Smooth muscle cell (in vitro differentiated cells): ENCODE results near the gene PITPNC1. TPM values are rescaled to one million over a fixed set of nuclear protein-coding genes. Genes with fewer than 3 reads are reported as not detected.
"Not testable (repeated sequence)": the region's sequence is repeated elsewhere in the genome, so short reads cannot be mapped to it uniquely, and the experiment has no call there.

Source experiments
- DNase-seq: peaks from one replicate; lab custom pipeline; 2025; ENCODE audit not compliant: unreplicated experiment; lab: John Stamatoyannopoulos, UW
- H2AFZ ChIP-seq: fragments of 200-600 bp; sonication (generic); 2 replicates; pipeline ENCODE4 v1.6.0; 2016; ENCODE audit warnings: antibody characterized with exemption, low read depth, mild to moderate bottlenecking
- H3F3A ChIP-seq: fragments of 200-600 bp; sonication (generic); 2 replicates; pipeline ENCODE4 v1.6.0; 2017; ENCODE audit warnings: antibody characterized with exemption, low read depth
- H3K27ac ChIP-seq: fragments of 200-600 bp; sonication (generic); 2 replicates; pipeline ENCODE4 v1.5.1; 2016; ENCODE audit warnings: low read depth, mild to moderate bottlenecking
- H3K27me3 ChIP-seq: fragments of 200-600 bp; sonication (generic); 2 replicates; pipeline ENCODE4 v1.6.1; 2016; ENCODE audit warnings: low read depth, mild to moderate bottlenecking
- H3K36me3 ChIP-seq: fragments of 200-600 bp; sonication (generic); 2 replicates; pipeline ENCODE4 v1.5.1; 2016; ENCODE audit warnings: low read depth
- H3K4me1 ChIP-seq: fragments of 200-600 bp; sonication (generic); 2 replicates; pipeline ENCODE4 v1.5.1; 2016; ENCODE audit warnings: low read depth
- H3K4me2 ChIP-seq: fragments of 200-600 bp; sonication (generic); 2 replicates; pipeline ENCODE4 v1.6.0; 2016; ENCODE audit warnings: mild to moderate bottlenecking
- H3K4me3 ChIP-seq: fragments of 200-600 bp; sonication (generic); 2 replicates; pipeline ENCODE4 v1.5.1; 2016; ENCODE audit warnings: mild to moderate bottlenecking
- H3K79me2 ChIP-seq: fragments of 200-600 bp; sonication (generic); 2 replicates; pipeline ENCODE4 v1.6.0; 2016; ENCODE audit warnings: low read depth, mild to moderate bottlenecking
- H3K9ac ChIP-seq: fragments of 200-600 bp; sonication (generic); 2 replicates; pipeline ENCODE4 v1.6.0; 2016; ENCODE audit warnings: low read depth
- H3K9me3 ChIP-seq: fragments of 200-600 bp; sonication (generic); replicated peaks from 2 replicates; pipeline ENCODE4 v1.5.1; 2016; ENCODE audit warnings: low read depth
- H4K20me1 ChIP-seq: fragments of 200-600 bp; sonication (generic); 2 replicates; pipeline ENCODE4 v1.6.0; 2016; ENCODE audit warnings: low read depth
- CTCF ChIP-seq: fragments of 200-600 bp; sonication (generic); IDR thresholded peaks from 2 replicates; pipeline ENCODE4 v1.5.1; 2017; ENCODE audit warnings: borderline replicate concordance, mild to moderate bottlenecking, antibody characterized with exemption; ENCODE audit not compliant: insufficient read depth, poor library complexity, severe bottlenecking
- WGBS: methylation state at CpG from one replicate; pipeline ENCODE4 v1.1.7; 2016; ENCODE audit warnings: low lambda C conversion rate; 5-methylcytosine and 5-hydroxymethylcytosine counted together
- polyA plus RNA-seq: library from polyadenylated mRNA; unstranded; fragments of >200 nt; fragmentation: Nextera tagmentation; extraction: Ambion mirVana; gene quantifications from 2 replicates; pipeline ENCODE4 v1.2.1, GENCODE V29; 2016
- total RNA-seq: library from RNA; depleted of rRNA; stranded (reverse); fragments of >200 nt; gene quantifications from 2 replicates; pipeline ENCODE4 v1.2.3, GENCODE V29; 2014

Gene PITPNC1
- total and polyA plus RNA-seq, 2 experiments from 2014 or later, result 9.6 to 12.5 TPM

- Histone ChIP-seq H3F3A (peaks cover 4% of the 10 kb centered on the region), H3K27me3 (no peaks in the 10 kb centered on the region), H3K4me2 (peak overlapping the region; percentile 44), H3K79me2 (peaks cover 7% of the 10 kb centered on the region), H4K20me1 (no peaks in the 10 kb centered on the region), H3K4me3 (no peak overlapping the region), H2AFZ (peak overlapping the region; percentile 32), H3K9ac (peak overlapping the region; percentile 41), H3K9me3 (no peaks in the 10 kb centered on the region), H3K27ac (peak overlapping the region; percentile 79), H3K4me1 (no peaks in the 10 kb centered on the region), H3K36me3 (no peaks in the 10 kb centered on the region)
- WGBS, result 11% methylated on average over 13 of the region's 13 CpGs
- peak; percentile 15 for DNase-seq
- TF ChIP-seq CTCF, result no peak
These were observed 92.3 kb downstream of the PITPNC1 start for GRCh38 chr17:67469208-67469980.

- H3K4me1 ChIP-seq, result no peaks in the 10 kb centered on the region
- peaks cover 4% of the 10 kb centered on the region for H3F3A ChIP-seq
- no peak overlapping the region for H2AFZ ChIP-seq
- no peaks in the 10 kb centered on the region for H4K20me1 ChIP-seq
- 92% methylated on average over 1 of the region's 1 CpG for WGBS
- no peak overlapping the region for H3K4me2 ChIP-seq
- H3K79me2 ChIP-seq, result peaks cover 7% of the 10 kb centered on the region
- no peaks in the 10 kb centered on the region for H3K27me3 ChIP-seq
- no peak for TF ChIP-seq CTCF
- no peak for DNase-seq
- H3K4me3 ChIP-seq, result no peak overlapping the region
- H3K27ac ChIP-seq, result peak overlapping the region; percentile 79
- H3K36me3 ChIP-seq, result no peaks in the 10 kb centered on the region
- H3K9me3 ChIP-seq, result no peaks in the 10 kb centered on the region
- H3K9ac ChIP-seq, result no peak overlapping the region
These were observed 93.1 kb downstream of the PITPNC1 start for GRCh38 chr17:67470163-67470562.

GRCh38 chr17:67471118-67471517, 94.0 kb downstream of the PITPNC1 start:
- Histone ChIP-seq H3K4me2 (no peak overlapping the region), H3K36me3 (no peaks in the 10 kb centered on the region), H3K27me3 (no peaks in the 10 kb centered on the region), H3K4me1 (no peaks in the 10 kb centered on the region), H4K20me1 (no peaks in the 10 kb centered on the region), H3K79me2 (peaks cover 7% of the 10 kb centered on the region), H3K27ac (no peak overlapping the region), H3K4me3 (no peak overlapping the region), H3K9me3 (no peaks in the 10 kb centered on the region), H3K9ac (no peak overlapping the region), H2AFZ (no peak overlapping the region), H3F3A (peaks cover 4% of the 10 kb centered on the region)
- TF ChIP-seq CTCF, result no peak
- DNase-seq, result no peak
- WGBS, result 96% methylated on average over 1 of the region's 1 CpG

GRCh38 chr17:67472606-67473005, 95.5 kb downstream of the PITPNC1 start:
- not testable (repeated sequence) for DNase-seq
- WGBS, result 83% methylated on average over 4 of the region's 4 CpGs

More at GRCh38 chr17:67472606-67473005, 95.5 kb downstream of the PITPNC1 start:
- not testable (repeated sequence) for H3K9me3 ChIP-seq, H3K36me3 ChIP-seq, H3K79me2 ChIP-seq, H4K20me1 ChIP-seq, H3K4me1 ChIP-seq, H3F3A ChIP-seq, H3K27me3 ChIP-seq, H3K4me3 ChIP-seq, H3K4me2 ChIP-seq, H3K27ac ChIP-seq, H3K9ac ChIP-seq, H2AFZ ChIP-seq
